NCI-H226 (cell line): ENCODE results near the gene ZNF350.
A peak's percentile ranks its signal among the peaks of the same experiment; 100 is the strongest.
"Not testable (repeated sequence)": the region's sequence is repeated elsewhere in the genome, so short reads cannot be mapped to it uniquely, and the experiment has no call there.

Experiments
- DNase-seq: peaks from one replicate; pipeline ENCODE4 v3.0.0-alpha.2; 2015

ZNF350 gene

GRCh38 chr19:51970718-51971117, 15.9 kb downstream of the ZNF350 start:
- no peak for DNase-seq

- DNase-seq: no peak
These were observed 21.1 kb downstream of the ZNF350 start for GRCh38 chr19:51965583-51965982.

GRCh38 chr19:51960621-51961233, 25.9 kb downstream of the ZNF350 start:
- not testable (repeated sequence) for DNase-seq

- DNase-seq: no peak
These were observed 26.8 kb downstream of the ZNF350 start for GRCh38 chr19:51959791-51960190.

- not testable (repeated sequence) for DNase-seq
These were observed 28.8 kb downstream of the ZNF350 start for GRCh38 chr19:51957846-51958245.

- no peak for DNase-seq
These were observed 37.7 kb downstream of the ZNF350 start for GRCh38 chr19:51948975-51949374.

GRCh38 chr19:51946602-51947001, 40.0 kb downstream of the ZNF350 start:
- no peak for DNase-seq

GRCh38 chr19:51944798-51945552, 41.7 kb downstream of the ZNF350 start:
- DNase-seq: no peak

GRCh38 chr19:51938936-51939335, 47.7 kb downstream of the ZNF350 start:
- DNase-seq: no peak

- no peak for DNase-seq
These were observed 54.7 kb downstream of the ZNF350 start for GRCh38 chr19:51931921-51932320.

GRCh38 chr19:51927859-51928258, 58.8 kb downstream of the ZNF350 start:
- no peak for DNase-seq

- DNase-seq: peak; percentile 92
These were observed 59.6 kb downstream of the ZNF350 start, which contains the start of gene ZNF613 for GRCh38 chr19:51926784-51927741. Gene ZNF613 (plus strand): TSS chr19:51927472. CDS start chr19:51936221, 8,749 bp downstream.

- DNase-seq: no peak
These were observed 60.2 kb downstream of the ZNF350 start for GRCh38 chr19:51926426-51926783.

- no peak for DNase-seq
These were observed 64.7 kb downstream of the ZNF350 start for GRCh38 chr19:51921949-51922348.

- DNase-seq: no peak
These were observed 67.0 kb downstream of the ZNF350 start for GRCh38 chr19:51919606-51920005.

GRCh38 chr19:51916167-51916566, 70.5 kb downstream of the ZNF350 start:
- no peak for DNase-seq

- no peak for DNase-seq
These were observed 71.2 kb downstream of the ZNF350 start for GRCh38 chr19:51915324-51915867.
